HS-27A (cell line): ENCODE results near the gene BSN.

ENCODE experiments used
- DNase-seq: peaks from one replicate; pipeline ENCODE4 v3.0.0-alpha.2; 2012; ENCODE audit warnings: low read depth, missing footprints

Gene BSN

DNA sequence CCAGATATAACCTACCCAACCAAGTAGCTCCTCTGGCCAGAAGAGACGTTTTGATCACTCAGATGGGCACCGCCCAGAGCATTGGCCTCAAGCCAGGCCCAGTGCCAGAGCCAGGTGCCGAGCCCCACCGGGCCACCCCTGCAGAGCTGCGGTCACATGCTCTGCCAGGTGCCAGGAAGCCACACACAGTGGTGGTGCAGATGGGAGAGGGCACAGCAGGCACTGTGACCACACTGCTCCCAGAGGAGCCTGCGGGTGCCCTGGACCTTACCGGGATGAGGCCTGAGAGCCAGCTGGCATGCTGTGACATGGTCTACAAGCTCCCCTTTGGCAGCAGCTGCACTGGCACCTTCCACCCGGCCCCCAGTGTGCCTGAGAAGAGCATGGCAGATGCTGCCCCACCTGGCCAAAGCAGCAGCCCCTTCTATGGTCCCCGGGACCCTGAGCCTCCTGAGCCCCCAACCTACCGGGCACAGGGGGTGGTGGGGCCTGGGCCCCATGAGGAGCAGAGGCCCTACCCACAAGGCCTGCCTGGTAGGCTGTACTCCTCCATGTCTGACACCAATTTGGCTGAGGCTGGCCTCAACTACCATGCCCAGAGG lies 100.8 kb downstream of the BSN start:
- no peak for DNase-seq

DNA sequence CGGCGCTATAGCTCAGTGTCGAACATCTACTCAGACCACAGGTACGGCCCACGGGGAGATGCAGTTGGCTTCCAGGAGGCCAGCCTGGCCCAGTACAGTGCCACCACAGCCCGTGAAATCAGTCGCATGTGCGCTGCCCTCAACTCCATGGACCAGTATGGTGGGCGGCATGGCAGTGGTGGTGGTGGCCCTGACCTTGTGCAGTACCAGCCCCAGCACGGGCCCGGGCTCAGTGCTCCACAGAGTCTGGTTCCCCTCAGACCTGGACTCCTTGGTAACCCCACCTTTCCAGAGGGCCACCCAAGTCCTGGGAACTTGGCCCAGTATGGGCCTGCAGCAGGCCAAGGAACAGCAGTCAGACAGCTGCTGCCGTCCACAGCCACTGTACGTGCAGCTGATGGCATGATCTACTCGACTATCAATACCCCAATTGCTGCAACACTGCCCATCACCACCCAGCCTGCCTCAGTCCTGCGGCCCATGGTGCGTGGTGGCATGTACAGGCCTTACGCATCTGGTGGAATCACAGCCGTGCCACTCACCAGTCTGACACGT lies 101.5 kb downstream of the BSN start:
- DNase-seq = no peak

DNA sequence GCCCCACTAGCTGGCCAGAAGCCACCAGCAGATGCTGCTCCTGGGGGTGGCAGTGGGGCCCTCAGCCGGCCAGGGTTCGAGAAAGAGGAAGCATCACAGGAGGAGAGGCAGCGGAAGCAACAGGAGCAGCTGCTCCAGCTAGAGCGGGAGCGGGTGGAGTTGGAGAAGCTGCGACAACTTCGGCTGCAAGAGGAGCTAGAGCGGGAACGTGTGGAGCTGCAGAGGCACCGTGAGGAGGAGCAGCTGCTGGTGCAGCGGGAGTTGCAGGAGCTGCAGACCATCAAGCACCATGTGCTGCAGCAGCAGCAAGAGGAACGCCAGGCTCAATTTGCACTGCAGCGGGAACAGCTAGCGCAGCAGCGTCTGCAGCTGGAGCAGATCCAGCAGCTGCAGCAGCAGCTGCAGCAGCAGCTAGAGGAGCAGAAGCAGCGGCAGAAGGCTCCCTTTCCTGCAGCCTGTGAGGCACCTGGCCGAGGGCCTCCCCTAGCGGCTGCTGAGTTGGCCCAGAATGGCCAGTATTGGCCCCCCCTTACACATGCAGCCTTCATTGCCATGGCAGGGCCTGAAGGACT lies 102.3 kb downstream of the BSN start:
- no peak for DNase-seq

DNA sequence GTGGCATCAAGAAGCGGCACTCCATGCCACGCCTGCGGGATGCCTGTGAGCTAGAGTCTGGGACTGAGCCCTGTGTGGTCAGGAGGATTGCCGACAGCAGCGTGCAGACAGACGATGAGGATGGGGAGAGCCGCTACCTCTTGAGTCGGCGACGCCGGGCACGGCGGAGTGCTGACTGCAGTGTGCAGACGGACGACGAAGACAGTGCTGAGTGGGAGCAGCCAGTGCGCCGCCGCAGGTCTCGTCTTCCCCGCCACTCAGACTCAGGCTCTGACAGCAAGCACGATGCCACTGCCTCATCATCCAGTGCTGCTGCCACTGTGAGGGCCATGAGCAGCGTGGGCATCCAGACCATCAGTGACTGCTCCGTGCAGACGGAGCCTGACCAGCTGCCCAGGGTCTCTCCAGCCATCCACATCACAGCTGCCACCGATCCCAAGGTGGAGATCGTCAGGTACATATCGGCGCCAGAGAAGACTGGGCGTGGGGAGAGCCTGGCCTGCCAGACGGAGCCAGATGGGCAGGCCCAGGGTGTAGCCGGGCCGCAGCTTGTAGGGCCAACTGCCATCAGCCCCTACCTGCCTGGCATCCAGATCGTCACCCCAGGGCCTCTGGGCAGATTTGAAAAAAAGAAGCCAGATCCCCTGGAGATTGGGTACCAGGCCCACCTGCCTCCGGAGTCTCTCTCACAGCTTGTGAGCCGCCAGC lies 103.1 kb downstream of the BSN start:
- no peak for DNase-seq

DNA sequence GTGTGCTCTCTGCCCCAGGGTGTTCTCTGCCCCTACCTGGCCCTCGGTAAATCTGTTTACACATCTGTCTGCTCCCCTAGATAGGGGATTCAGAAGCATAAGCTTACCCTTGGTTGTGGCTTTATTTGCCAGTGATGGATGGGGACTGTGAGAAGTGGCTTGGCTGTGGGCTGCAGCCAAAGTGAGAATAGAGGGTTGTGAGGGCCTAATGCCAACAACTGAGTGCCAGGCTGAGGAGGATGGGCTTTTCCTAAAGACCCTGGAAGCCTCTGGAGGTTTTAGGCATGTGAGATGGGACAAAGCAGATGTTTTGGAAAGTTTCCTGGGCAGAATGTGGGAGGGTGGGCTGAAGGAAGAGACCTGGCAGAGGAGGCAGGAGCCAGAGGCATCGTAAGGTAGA lies 104.4 kb downstream of the BSN start:
- DNase-seq = no peak

DNA sequence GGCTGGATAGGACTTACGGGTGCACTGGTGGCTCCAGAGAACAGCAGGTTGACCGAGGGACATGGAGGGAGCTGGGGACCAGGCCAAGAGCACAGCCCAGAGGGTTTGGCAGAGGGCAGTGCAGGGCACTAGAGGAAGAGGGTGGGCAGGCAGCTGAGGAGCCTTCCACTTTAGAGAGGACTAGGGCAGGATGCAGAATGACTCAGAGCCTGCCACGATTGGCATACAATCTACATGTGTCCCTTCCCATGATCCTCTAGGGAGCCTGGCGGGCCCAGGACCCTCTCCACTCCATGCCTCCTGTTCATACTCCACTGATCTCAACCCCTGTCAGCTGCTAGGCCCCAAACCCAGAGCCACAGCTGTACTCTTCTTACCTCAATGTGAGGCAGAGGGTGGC lies 105.5 kb downstream of the BSN start:
- DNase-seq = no peak

DNA sequence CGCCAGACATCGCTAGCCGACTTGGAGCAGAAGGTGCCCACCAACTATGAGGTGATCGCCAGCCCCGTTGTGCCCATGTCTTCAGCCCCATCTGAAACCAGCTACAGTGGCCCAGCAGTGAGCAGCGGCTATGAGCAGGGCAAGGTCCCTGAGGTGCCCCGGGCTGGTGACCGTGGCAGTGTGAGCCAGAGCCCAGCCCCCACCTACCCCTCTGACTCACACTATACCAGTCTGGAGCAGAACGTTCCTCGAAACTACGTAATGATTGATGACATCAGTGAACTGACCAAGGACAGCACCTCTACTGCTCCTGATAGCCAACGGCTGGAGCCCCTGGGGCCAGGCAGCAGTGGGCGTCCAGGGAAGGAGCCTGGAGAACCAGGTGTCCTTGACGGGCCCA lies 107.0 kb downstream of the BSN start:
- DNase-seq = no peak

DNA sequence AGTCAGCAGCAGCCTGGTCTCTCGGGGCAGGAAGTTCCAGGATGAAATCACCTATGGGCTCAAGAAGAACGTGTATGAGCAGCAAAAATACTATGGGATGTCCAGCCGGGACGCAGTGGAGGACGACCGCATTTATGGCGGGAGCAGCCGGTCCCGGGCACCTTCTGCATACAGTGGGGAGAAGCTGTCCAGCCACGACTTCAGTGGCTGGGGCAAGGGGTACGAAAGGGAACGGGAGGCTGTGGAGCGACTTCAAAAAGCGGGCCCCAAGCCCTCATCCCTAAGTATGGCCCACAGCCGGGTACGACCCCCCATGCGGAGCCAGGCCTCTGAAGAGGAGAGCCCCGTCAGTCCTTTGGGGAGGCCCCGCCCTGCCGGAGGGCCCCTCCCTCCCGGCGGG lies 107.7 kb downstream of the BSN start:
- no peak for DNase-seq

DNA sequence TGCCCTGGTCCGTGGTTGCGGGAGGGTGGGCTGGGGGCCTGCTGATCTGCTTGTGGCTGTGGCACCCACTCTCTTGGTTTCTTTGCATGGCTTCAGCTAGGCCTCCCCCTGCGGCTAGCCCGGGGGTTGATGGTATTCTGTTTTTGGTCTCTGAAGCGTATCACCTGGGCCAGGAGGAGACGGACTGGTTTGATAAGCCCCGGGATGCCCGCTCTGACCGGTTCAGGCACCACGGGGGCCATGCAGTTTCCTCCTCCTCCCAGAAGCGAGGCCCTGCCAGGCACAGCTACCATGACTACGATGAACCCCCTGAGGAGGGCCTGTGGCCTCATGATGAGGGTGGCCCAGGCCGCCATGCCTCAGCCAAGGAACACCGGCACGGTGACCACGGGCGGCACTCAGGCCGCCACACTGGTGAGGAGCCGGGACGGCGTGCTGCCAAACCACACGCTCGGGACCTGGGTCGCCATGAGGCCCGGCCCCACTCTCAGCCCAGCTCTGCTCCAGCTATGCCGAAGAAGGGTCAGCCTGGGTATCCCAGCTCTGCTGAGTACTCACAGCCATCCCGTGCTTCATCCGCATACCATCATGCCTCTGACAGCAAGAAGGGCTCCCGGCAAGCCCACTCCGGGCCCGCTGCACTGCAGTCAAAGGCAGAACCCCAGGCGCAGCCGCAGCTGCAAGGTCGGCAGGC lies 108.6 kb downstream of the BSN start:
- DNase-seq = no peak

DNA sequence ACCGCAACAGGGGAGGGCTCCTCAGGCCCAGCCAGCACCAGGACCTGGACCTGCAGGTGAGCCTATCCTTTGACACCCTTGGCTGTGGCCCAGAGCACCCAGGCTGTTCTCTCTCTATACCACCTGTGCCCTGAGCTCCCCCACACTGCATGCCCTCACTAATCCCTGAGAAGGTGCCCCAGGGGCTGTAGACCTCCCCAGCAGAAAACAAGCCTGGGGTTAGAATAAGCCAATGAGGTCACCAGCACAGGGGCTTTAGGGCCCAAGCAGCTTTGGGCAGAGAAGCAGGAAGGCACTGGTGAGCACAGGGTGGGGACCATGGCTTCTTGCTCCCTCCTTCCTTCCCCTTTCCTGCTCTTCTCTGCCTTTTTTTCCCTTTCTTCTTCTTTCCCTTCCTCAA lies 109.6 kb downstream of the BSN start:
- DNase-seq = no peak

DNA sequence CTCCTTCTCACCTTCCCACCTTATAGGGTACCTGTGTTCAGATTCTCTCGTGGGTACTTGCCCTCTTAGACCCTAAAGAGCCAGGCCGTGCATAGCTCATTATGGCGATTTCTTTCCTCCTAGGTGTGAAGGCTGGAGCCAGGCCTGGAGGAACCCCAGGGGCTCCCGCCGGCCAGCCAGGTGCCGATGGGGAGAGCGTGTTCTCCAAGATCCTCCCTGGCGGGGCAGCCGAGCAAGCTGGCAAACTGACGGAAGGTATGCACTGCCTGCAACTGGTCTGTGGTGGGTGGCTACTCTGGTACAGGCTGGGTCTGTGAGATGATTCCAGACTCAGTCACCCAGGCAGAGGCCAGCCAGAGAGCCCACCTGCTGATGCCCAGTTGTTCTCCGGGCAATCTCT lies 110.0 kb downstream of the BSN start:
- DNase-seq = no peak

DNA sequence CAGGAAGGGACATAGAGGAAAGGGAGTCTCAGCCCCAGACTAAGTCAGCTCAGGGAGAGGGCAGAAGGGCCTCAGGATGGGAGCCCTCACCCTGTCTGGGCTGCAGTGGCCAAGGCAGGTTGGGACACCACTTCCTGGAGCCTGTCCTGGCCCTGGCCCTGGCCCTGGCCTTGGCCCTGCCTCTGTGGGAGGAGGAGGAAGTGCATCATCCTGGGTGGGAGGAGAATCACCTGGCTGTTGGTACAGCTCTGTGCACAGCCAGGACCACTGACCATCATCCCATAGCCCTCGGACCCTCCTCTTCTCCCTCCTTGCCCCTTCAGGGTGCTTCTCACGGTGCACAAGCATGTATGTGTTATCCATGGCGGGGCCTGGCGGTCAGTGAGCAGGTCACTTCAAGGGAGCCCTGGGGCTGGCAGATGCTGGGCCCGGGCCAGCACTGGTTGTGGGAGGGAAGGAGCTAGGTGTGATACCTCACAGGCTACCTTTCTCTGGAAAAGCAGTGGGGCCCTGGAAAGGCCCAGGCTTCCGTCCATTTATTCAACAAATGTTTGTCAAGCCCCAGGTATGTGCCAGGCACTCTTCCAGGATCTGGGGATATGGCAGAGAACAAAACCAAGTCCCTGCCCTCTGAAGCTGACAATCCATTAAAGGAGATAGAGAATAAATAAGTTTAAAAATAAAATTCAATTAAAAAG lies 111.7 kb downstream of the BSN start:
- DNase-seq = no peak

DNA sequence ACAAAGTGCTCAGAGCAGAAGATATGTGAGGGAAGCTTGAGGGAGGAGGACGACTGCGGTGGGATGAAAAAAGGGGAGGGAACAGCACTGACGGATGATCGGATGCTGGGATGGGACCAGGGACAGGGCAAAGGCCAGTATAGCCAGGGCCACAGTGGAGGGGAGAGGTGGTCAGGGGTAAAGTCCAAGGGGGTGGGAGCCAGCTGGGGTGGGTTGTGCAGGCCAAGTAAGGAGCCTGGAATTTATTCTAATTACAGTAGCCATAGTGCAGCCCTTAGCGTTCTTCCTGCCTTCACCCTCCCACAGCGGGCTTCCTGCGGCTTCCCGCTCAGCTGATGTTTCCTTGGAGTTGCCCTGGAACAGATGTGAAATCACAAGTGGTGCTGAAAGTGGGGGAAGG lies 112.3 kb downstream of the BSN start:
- DNase-seq = no peak

DNA sequence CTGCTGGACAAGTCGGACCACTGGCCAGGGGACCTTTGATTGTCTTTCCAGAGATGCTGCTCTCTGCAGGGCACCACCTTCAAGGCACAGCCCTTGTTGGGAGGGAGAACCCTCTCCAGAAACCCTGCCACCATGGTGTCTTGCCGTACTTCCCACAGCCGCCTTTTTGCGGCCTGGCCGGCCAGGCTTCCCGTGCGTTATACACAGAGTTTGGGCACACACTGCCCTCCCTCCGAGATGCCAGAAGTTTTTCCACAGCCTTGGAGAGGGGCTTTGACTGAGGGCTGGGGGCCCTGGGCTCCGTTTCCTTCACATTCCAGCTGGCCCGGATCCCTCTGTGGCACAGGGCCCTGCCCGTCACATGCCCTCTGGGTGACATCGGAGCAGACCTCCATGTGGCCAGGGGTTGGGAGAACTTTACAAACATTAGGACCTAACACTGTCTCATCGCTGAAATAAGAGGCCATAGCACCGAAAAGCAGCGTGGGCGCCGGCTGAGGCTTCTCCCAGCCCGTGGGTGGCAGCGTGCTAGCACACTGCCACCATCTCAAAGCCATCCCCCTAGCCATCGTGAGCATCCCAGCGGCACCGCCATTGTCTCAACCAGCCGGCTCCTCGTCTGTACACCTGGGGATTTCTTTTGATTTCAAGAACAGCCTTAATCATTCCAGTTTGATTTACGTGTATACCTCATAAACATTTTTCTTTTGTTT lies 113.6 kb downstream of the BSN start:
- DNase-seq = no peak

DNA sequence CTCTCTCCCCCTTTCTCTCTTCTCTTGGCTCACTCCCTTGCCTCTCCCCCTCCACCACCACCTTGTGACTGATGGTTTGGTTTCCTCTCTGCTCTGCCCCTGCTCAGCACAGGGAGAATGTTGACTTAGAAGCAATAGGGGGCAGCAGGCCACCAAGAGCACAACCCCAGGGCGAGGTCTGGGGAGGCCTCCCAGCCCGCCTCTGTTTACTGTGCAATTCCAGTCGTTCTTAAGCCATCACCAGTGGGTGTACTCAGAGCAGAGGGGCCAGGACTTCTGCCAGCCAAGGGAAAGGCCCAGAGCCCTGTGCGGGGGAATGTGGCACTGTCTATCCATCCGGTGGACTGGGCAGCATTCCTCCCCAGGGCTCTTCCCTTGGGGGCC lies 114.1 kb downstream of the BSN start:
- no peak for DNase-seq

DNA sequence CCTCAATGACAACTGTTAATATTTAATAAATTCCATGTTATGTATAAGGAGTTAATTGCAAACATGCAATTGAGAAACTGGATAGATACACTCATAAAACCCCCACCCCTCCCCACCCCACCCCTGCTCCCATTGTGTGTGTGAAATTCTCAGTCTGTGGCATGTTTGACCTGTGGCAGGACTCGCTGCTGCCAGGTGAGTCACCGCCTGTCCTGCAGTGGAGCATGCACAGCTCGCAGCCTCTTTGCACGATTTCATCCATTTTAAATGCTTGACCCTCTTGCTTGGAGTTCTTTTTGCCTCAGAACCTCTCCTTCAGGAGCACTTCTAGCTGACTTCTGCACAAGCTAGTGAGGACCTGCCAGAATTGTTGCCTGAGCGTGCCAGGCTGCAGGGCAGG lies 114.6 kb downstream of the BSN start:
- DNase-seq = no peak

DNA sequence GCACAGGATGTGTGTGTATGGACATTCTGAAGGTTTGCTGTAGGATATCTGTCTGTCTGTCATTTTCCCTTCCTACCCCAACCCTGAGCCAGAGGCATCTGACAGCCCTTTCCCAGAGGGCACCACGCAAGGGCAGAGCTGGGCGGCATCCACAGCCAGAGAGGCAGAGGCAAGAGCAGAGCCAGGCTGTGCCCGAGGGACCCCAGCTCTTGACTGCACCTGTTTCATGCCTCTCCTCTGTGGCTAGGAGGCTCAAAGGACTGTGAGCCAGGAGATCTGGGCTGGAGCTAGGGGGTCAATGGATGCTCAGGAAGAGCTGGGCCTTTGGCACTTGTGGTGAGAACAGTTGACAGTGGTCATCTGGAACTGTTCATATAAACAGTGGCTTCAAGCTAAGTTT lies 115.1 kb downstream of the BSN start:
- DNase-seq = no peak

DNA sequence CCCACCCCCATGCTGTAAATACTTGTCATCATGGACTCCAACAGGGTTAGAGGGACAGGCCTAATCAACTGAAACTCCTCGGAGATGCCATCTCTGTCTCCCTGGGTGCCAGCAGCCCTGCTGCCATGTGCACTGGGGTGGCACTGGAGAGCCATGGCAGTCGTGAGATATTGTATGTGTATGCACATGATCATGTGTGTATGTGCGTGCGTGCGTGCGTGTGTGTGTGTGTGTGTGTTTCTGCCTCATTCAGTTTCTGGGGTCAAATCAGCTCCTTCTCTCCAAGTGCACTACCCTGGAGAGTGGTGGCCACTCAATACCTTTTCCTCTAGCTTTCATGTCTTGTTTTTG lies 116.6 kb downstream of the BSN start:
- DNase-seq = no peak

DNA sequence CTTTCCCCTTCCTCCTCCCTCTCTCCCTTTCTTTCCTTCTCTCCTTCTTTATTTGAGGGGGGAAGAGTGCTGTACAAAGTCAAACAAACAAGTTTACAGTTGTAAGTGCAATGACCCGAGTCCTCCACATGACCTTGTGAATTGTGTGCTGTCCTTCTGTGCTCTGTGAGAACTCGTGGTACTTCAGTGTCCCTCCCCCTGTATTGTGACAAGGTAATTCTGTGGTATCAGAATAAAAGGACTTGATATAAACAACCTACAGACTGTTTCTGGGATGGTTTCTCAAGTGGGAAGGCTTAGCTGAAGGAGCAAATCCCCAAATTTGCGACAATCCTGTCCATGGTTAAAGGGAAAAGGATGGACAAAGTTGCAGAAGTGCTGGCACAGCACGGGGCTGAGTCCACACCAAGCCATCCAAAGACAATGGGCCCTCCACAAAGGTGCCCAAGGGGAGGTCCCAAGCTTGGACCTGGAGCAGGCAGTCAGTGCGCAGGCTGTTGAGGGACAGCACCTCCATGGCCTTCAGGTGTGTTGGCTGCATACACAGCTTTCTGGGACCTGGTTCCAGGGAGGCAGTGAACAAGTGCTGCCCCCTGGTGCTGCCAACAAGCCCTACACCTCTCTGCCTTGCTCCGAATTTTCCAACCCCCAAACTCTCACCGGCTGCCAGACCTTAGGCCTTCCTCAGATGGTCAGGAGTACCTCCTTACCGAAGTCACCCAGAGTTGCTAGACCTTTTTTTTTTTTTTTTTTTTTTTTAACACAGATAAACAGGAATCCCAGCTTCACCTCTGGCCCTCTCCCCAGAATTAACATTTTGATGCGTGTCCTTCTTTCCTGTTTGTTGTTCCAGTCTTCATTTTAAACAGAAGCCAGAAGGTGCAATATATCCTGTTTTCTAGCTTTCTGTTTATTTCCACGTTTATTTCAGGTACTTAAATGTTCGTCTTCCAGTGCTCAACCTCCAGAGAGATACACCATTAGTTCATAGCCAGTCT lies 117.3 kb downstream of the BSN start:
- DNase-seq = peak; percentile 40

DNA sequence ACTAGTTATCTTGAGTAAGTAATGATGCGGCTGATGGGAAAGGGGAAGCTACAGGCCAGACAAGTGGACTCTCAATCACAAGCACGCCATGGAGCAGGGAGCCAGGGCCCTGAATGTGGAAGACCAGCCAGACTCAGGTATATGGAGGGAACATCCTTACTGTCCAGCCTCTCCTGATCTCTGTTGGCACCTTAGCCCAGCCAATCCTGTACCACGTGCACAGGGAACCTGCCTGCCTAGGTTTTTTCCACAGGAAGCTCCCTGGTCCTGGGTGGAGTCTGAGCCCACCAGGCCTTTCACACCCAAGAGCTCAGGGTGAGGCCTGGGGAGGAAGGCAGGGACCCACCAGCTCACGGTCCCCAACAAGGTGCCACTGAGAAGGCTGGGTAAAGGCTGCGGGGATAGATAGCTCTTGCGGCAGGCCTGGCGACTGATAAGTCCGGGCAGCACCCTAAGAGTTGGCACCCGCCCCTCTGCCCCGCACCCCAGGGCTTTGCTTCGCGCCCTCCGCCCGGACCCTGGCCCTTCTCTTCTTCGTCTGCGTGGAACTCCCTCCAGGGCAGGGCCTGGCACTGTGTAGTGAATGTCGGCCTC lies 118.9 kb downstream of the BSN start:
- peak; percentile 15 for DNase-seq
